Mesothelial cell of epicardium (in vitro differentiated cells): ENCODE measurements around the gene SMARCC1. TPM values are rescaled to one million over a fixed set of nuclear protein-coding genes. Genes with fewer than 3 reads are reported as not detected.

ENCODE experiments used
- DNase-seq, 2 experiments: peaks; one replicate each; pipeline ENCODE4 v3.0.0; 2021; ENCODE audit warnings: low spot score in 2 of 2; ENCODE audit not compliant: unreplicated experiment in 2 of 2
- H3K27ac Mint-ChIP-seq: 2 replicates; pipeline ENCODE4 v1.8.0; 2021; ENCODE audit warnings: mixed read lengths
- H3K27me3 Mint-ChIP-seq: 2 replicates; pipeline ENCODE4 v1.8.0; 2021; ENCODE audit warnings: low read depth, mixed read lengths
- H3K36me3 Mint-ChIP-seq: 2 replicates; pipeline ENCODE4 v1.8.0; 2021; ENCODE audit warnings: mixed read lengths
- H3K4me1 Mint-ChIP-seq: 2 replicates; pipeline ENCODE4 v1.8.0; 2021; ENCODE audit warnings: mixed read lengths
- H3K4me3 Mint-ChIP-seq: 2 replicates; pipeline ENCODE4 v1.8.0; 2021; ENCODE audit warnings: mild to moderate bottlenecking, moderate library complexity, mixed read lengths
- H3K9me3 Mint-ChIP-seq: 2 replicates; pipeline ENCODE4 v1.8.0; 2021; ENCODE audit warnings: mixed read lengths
- total RNA-seq: library from RNA; stranded (reverse); gene quantifications from 3 replicates; pipeline ENCODE4 v1.2.1, GENCODE V29; 2021
- TF ChIP-seq, protein P1 (sequence below): fragments of 200-600 bp; sonication (generic); IDR thresholded peaks from one replicate; pipeline ENCODE4 v1.5.0; 2021; ENCODE audit warnings: antibody characterized with exemption; ENCODE audit not compliant: unreplicated experiment

Gene SMARCC1
- total RNA-seq, 1 donor from 2014 or later, result 215 TPM

DNA sequence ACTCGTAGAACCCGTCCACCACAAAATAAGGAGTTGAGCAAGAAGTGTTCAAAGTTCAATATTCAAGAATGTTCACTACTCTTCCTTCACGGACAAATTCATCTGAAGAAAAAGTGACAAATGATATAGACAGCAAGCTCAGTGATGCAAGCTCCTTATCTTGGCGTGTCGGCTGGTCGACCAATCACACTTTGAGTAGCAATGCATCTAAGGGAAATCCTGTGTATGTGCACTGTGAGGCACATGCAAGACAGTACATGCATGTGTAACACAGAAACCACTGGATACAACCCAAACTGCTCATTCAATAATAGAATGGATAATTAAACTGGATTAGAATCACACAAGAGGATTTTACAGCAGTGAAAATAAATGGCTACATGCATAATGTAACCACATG lies 138.6 kb downstream of the SMARCC1 start:
- Mint-ChIP-seq H3K27ac (no peak overlapping the region), H3K4me3 (no peak overlapping the region), H3K9me3 (no peaks in the 10 kb centered on the region), H3K36me3 (peaks cover 13% of the 10 kb centered on the region), H3K4me1 (peaks cover 8% of the 10 kb centered on the region), H3K27me3 (no peaks in the 10 kb centered on the region)
- TF ChIP-seq, protein P1, sequence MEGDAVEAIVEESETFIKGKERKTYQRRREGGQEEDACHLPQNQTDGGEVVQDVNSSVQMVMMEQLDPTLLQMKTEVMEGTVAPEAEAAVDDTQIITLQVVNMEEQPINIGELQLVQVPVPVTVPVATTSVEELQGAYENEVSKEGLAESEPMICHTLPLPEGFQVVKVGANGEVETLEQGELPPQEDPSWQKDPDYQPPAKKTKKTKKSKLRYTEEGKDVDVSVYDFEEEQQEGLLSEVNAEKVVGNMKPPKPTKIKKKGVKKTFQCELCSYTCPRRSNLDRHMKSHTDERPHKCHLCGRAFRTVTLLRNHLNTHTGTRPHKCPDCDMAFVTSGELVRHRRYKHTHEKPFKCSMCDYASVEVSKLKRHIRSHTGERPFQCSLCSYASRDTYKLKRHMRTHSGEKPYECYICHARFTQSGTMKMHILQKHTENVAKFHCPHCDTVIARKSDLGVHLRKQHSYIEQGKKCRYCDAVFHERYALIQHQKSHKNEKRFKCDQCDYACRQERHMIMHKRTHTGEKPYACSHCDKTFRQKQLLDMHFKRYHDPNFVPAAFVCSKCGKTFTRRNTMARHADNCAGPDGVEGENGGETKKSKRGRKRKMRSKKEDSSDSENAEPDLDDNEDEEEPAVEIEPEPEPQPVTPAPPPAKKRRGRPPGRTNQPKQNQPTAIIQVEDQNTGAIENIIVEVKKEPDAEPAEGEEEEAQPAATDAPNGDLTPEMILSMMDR, result no peak
- DNase-seq, result no peak

DNA sequence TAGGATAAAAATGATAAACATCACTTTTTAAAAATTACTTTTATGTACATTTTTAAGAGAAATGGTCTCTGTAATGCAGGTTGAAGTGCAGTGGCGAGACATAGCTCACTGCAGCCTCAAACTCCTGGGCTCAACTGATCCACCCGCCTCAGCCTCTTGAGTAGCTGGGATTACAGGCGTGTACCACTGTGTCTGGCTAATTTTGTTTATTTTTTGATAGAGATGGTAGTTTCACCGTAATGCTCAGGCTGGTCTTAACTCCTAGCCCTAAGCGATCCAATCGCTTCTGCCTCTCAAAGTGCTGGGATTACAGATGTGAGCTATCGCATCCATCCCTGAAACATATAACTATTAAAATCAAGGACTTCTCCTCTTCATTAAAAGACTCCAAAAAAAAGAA lies 140.0 kb downstream of the SMARCC1 start:
- Mint-ChIP-seq H3K36me3 (peaks cover 17% of the 10 kb centered on the region), H3K27ac (peak overlapping the region; percentile 69)
- DNase-seq, result no peak

DNA sequence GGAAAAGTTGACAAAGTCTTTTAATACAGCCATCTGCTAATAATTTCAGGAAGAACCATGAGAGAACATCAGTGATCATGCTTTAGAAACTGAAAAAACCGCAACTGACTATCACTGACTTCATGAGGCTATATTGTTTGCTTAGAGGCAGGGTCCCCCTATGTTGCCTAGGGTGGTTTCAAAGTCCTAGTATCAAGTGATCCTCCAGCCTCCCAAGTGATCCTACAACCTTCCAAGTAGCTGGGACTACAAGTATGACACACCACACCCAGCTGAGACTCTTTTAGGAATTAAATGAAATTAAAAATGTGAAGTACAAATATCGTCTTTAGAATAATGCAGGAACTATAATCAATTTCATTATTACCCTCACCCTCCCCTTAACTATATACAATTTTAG lies 144.8 kb downstream of the SMARCC1 start:
- H3K27ac Mint-ChIP-seq, result no peak overlapping the region
- H3K27me3 Mint-ChIP-seq, result no peaks in the 10 kb centered on the region
- no peak overlapping the region for H3K4me3 Mint-ChIP-seq
- DNase-seq, result no peak
- TF ChIP-seq, protein P1, result no peak
- H3K36me3 Mint-ChIP-seq, result peaks cover 26% of the 10 kb centered on the region
- no peaks in the 10 kb centered on the region for H3K9me3 Mint-ChIP-seq
- no peaks in the 10 kb centered on the region for H3K4me1 Mint-ChIP-seq

More for the DNA sequence above, 140.0 kb downstream of the SMARCC1 start:
- Mint-ChIP-seq H3K27me3 (no peaks in the 10 kb centered on the region), H3K4me1 (peaks cover 6% of the 10 kb centered on the region), H3K9me3 (no peaks in the 10 kb centered on the region), H3K4me3 (no peak overlapping the region)
- TF ChIP-seq, protein P1, result no peak

DNA sequence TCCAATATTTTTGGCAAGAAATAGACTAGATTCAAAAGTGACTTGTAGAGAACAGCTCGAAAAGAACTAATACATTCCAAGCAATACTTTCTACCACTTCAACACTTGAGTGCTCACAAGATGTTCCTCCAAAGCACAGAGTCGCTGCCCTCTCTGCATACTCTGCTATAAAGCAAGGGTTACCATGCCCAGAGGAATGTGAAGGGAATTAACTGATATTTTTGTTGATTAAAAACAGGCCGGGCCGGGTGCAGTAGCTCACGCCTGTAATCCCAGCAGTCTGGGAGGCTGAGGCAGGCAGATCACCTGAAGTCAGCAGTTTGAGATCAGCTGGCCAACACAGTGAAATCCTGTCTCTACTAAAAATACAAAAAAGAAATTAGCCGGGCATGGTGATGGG lies 145.5 kb downstream of the SMARCC1 start:
- H3K36me3 Mint-ChIP-seq, result peaks cover 29% of the 10 kb centered on the region
- no peak overlapping the region for H3K4me3 Mint-ChIP-seq
- H3K4me1 Mint-ChIP-seq, result no peaks in the 10 kb centered on the region
- H3K9me3 Mint-ChIP-seq, result no peaks in the 10 kb centered on the region
- no peak overlapping the region for H3K27ac Mint-ChIP-seq
- no peaks in the 10 kb centered on the region for H3K27me3 Mint-ChIP-seq
- TF ChIP-seq, protein P1, result no peak
- no peak for DNase-seq

DNA sequence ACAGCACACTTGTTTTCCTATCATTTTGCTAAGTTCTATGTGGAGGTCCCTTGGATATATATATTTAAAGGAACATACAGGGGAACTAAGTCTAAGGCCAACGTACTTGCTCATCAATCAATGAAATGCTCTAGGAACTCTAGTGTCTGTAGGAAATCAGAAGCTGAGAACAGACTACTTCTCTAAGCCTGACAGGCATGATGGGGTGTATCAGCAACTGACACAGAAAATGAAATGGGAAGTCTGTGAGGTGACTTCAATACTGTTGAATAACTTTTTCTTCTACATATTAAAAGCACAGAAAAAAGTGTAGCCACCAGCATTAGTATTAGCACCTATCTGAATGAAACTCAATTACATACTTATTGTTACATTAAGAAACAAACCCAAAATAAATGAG lies 146.2 kb downstream of the SMARCC1 start:
- Mint-ChIP-seq H3K4me1 (no peaks in the 10 kb centered on the region), H3K4me3 (no peak overlapping the region), H3K27ac (no peak overlapping the region), H3K36me3 (peaks cover 36% of the 10 kb centered on the region), H3K9me3 (no peaks in the 10 kb centered on the region), H3K27me3 (no peaks in the 10 kb centered on the region)
- DNase-seq, result no peak
- TF ChIP-seq, protein P1, result no peak

DNA sequence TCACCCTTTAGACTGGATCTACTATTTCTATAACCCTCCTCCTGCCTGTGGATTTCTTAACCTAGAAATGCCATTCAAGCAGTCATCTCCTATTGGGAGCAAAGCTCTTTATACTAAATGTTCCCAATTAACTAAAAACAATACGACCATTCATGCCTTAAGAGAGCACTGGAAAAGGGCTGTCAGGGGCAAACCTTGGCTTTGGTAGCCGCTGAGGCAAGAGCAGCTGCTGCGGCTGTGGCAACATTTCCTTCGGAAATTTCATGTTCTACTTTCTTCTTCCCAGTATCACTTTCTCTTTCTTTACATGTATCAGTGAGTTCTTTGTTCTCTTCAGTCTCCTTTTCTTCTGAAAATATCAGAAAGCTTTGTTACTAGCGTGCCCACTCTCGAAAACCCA lies 146.7 kb downstream of the SMARCC1 start:
- H3K27ac Mint-ChIP-seq, result no peak overlapping the region
- TF ChIP-seq, protein P1, result no peak
- H3K36me3 Mint-ChIP-seq, result peaks cover 41% of the 10 kb centered on the region
- DNase-seq, result no peak
- no peaks in the 10 kb centered on the region for H3K9me3 Mint-ChIP-seq
- H3K4me3 Mint-ChIP-seq, result no peak overlapping the region
- no peaks in the 10 kb centered on the region for H3K27me3 Mint-ChIP-seq
- H3K4me1 Mint-ChIP-seq, result peaks cover 3% of the 10 kb centered on the region
